Activated CD4-positive, alpha-beta T cell treated with anti-CD3 and anti-CD28 coated beads for 1 hour (primary cell): Measurements from ENCODE around the gene F13B.
"Not testable (repeated sequence)": the region's sequence is repeated elsewhere in the genome, so short reads cannot be mapped to it uniquely, and the experiment has no call there.

Source experiments
- DNase-seq: peaks from one replicate; pipeline ENCODE4 v3.0.0-alpha.2; 2020

F13B gene, protein sequence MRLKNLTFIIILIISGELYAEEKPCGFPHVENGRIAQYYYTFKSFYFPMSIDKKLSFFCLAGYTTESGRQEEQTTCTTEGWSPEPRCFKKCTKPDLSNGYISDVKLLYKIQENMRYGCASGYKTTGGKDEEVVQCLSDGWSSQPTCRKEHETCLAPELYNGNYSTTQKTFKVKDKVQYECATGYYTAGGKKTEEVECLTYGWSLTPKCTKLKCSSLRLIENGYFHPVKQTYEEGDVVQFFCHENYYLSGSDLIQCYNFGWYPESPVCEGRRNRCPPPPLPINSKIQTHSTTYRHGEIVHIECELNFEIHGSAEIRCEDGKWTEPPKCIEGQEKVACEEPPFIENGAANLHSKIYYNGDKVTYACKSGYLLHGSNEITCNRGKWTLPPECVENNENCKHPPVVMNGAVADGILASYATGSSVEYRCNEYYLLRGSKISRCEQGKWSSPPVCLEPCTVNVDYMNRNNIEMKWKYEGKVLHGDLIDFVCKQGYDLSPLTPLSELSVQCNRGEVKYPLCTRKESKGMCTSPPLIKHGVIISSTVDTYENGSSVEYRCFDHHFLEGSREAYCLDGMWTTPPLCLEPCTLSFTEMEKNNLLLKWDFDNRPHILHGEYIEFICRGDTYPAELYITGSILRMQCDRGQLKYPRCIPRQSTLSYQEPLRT

DNA sequence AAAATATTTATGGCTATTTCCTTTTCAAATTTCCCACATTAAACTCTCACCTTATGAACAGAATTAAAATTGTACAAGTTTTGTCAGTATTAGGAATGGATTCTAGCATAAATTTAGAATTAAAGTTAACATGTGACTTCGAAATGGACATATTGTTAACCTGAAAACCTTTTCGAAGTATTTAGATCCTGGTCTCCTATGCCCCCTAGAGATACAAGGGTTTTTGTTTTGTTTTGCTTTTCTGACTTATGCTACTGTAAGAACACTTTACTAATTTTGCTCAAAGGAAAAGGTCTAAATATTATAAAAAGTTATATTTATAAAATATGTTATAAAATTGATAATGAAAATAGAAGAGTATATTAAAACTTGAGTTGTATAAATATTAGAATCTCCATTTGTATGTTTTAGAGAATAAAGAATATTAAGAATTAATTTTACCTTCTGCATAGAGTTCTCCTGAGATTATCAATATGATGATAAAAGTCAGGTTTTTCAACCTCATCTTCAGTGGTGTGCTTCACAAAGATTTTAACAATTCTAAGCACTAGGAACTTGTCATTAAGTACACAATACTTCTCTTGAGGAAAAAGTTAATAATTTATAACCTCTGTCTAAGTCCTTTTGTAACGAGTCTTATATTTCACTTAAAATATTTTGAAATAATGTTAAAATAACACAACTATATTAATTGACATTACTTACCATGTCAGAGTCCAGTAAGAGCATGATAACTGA, at the start of gene F13B:
Gene F13B, minus strand, starts transcription at position 542 of the 738 bp plus-strand sequence. Its CDS starts 37 bp downstream, at position 505.
- no peak for DNase-seq

DNA sequence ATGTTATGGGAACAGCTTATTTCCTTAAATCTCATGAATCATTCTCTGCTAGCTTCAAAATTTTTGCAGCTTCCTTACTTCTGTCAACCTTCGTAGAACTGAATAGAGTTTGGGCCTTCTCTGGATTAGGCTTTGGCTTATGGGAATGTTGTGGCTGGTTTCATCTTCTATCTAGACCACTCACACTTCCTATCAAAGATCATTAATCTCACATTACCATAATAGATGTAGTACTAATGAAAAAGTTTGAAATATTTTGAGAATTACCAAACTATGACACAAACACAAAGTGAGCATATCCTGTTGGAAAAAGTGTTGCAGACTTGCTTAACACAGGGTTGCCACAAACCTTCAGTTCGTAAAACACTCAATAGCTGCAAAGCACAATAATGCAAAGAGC, 49.1 kb upstream of the F13B start:
- no peak for DNase-seq

DNA sequence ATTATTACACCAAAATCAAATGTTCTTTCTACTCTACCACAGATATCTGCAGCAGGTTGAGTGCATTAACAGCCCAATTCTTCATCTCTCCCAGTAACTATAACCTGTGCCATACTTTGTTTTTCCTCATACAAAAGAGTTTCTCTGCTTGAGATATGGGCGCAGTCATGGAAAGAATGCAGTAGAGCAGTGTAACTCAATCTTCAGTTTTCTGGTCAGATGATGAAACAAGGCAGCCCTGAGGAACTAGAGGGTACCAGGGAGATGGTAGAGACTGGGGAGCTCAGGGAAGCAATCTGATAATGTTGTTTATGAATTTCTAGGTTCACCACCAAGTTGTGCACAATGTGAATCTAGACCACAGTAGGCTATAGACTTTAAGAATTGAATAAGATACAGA, 39.8 kb upstream of the F13B start:
- no peak for DNase-seq

DNA sequence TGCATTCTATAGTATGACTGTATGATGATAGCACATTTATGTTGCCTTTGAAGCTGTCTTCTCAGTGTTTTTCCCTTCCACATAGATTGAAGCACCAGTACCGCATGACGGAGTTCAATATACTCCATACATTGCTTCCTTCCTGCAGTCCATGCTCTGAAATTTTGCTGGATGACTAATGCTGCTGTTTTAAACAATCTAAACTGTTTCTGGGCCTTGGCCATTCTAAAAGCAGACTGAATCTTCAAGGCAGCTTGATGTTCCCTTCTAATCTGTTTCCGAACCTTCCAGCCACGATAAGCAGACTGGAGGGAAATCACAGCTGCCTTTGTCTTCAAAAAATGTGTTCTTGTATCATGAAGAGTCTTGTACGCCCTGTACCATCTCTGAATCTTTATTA, 36.2 kb upstream of the F13B start:
- DNase-seq, result no peak

DNA sequence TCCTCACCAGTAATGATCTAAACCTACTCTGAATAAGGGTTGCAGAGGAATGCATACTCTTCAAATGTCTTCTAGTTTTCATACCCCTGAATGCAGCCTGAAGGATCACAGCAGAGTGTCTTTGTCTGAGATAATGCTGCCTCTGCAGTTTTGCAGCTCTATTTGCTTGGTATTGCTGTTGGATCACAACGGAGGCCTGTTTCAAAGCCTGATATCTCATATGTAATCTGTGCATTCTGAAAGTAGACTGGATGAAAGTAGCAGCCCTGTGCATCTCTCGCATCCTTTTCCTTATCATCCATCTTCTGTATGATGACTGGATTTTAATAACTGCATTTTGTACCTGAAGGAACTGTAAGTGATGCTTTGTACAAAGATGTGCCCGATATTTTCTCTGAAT, 34.9 kb upstream of the F13B start:
- no peak for DNase-seq

DNA sequence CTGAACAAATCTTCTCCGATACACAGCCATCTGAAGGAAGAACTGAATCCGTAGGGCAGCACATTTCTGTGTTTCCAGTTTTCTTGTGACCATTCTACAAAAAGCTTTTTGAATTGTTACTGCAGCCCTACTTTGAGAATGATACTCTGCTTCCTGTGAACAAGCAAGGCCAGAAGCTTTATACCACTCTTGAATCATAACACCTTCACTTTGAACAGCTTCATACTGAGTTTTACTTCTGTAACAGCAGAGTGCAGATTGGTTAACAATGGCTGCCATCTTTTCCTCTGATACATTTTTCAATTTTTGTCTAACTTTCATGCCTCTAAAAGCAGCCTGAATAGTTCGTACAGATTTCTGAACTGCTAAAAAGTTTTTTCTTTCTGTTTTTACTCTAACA, 33.6 kb upstream of the F13B start:
- no peak for DNase-seq

DNA sequence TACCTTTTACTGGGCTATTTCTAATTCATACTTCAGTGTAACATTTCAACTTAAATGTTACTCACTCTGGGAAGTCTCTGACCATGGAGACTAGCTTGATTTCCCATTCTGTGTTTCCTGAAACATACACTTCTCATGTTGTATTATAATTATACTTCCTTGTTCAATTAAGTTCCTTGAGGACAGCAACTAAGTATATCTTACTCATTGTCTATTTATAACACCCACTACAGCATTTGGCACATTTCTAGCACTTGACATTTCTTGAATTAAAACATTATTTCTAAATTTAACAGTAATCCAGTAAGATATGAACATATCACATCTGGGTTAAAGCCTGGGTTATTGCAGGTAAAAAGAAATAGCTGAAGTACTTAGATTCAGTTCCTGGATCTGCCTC, 32.4 kb upstream of the F13B start:
- no peak for DNase-seq

DNA sequence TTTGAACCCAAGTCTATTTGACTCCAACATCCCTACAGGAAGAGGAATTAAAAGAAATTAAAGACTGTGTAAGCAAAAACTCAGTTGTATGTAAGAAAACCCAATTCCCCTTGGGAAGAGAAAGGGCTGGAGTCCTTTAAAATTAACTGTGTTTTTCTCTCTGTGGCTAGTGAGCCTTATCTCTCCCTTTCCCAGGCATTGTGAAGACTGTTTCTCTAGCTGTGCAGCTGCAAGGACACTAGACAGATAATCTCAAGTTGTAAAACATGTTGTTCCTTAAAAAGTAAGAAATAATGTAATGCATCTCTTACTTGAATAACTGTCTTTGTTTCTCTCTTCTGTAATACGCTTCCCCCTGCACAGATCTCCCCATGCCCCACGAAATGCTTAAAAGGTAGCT, 29.9 kb upstream of the F13B start:
- not testable (repeated sequence) for DNase-seq

DNA sequence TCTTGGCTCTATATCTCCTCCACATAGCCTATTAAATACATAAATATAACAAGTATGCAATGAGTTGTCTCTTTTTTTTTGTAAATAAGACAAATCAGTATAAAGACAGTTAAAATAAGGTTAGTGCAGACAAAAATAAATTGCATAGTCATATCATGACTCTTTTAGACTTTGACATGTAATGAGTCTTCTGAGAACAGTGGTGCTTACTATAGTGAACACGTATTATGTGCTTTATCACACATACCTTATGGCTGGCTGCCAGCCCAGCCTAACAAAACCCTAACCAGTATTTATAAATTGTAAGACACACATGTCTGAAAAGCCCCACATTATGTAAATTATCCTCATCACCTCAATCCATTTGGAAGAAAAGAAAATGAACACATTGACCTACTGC, 29.1 kb upstream of the F13B start:
- no peak for DNase-seq

DNA sequence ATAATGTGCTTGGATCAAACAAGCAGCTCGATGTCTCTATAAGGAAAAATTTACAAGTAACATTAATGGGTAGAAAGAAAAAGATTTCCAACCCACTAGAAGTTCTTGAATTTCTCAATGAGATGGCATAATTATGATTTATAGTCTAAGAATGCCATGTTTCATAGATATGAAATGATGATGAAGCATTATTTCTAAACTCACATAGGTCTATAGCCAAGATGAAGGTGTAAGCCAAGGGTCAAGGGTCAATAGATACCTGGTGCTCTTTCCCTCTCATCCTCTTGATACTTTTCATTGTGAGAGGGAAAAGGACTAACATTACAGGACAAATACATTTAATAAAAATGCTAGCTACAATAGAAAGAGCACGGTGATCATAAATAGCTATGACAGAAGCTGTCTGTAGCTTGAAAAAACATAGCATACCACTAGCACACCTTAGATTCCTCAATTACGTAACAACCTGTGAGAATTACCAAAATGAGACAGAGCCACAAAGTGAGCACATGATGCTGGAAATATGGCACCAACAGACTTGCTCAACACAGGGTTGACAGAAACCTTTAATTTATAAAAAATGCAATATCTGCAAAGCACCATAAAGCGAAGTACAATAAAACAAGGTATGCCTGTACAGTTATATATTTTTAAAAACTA, 26.3 kb upstream of the F13B start:
- DNase-seq, result no peak

DNA sequence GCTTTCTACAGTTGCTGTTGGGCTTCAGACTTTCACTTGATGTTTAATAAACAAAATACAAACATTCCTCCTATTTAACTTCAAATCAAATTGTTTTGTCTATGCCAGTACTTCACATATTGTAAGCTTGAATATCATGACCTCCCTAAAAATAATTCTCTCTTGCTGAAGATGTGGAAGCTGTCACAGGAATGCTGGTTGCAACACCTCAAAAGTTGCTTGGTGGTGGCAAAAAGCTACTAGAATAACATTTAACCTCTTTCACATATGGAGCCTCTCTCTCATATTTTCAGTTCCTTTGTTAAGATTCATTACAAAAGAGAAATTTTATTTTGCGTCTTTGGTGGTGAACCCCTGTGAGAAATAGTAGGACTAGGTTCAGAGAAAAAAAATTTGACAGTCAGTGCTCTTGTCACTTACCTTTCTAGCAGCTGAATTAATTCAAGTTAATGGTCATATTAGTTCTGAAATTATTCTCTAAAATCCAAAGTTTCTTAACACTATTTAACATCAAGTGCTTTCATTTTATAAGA, 25.5 kb upstream of the F13B start:
- DNase-seq, result no peak

DNA sequence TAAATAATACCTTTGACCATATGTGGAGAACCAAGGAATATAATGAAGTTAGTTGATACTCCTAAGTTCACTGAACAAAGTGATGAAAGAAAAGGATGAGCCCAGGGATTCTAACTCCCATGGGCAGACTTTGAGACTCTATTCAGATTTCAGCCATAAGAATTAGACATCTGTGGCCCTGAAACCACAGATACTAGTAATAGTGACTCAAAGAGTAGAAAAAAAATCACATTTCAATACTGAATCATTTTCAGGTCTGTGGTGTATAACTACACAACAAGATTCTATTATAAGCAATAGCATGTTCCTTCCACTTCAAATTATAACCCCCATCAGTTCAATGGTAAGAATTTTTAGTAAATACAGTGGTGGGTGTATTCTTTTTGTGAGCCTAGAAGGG, 16.4 kb upstream of the F13B start:
- DNase-seq, result no peak

DNA sequence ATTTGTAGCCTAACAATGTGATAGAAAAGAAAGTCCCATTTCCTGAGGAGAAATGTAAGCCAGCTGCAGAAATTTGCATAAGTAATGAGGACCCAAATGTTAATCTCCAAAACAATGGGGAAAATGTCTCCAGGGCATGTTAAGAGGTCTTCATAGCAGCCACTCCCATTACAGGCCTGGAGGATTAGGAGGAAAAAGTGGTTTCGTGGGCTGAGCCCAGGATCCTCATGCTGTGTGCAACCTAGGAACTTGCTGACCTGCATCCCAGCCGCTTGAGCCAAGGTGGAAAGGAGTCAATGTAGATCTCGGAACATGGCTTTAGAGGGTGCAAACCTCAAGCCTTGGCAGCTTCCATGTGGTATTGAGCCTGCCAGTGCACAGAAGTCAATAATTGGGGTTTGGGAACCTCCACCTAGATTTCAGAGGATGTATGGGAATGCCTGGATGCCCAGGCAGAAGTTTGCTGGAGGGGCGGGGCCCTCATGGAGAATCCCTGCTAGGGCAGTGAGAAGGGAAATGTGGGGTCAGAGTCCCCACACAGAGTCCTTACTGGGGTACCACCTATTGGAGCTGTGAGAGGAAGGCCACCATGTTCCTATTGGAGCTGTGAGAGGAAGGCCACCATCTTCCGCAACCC, 14.2 kb upstream of the F13B start:
- DNase-seq, result no peak

DNA sequence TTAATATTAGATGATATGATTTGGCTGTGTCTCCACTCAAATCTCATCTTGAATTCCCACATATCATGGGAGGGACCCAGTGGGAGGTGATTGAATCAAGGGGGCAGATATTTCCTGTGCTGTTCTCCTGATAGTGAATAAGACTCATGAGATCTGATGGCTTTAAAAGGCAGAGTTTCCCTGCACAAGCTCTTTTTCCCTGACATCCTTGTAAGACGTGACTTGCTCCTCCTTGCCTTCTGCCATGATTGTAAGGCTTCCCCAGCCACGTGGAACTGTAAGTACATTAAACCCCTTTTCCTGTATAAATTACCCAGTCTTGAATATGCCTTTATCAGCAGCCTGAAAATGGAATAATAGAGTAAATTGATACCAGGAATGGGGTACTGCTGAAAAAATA, 13.3 kb upstream of the F13B start:
- DNase-seq, result no peak

DNA sequence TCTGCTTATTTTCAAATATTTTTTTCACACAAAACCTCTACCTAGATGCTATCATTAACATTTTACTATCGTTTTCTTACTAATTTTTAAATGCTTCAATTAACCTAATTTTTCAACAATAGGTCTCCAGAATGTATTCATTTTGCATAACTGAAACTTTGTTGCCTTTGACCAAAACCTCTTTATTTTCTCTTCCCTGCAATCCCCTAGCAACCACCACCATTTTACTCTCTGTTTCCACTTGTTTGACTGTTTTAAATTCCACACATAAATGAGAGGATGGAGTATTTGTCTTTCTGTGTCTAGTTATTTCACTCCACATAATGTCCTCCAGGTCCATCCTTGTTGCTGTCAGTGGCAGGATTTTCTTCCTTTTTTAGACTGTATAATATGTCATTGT, 9.5 kb upstream of the F13B start:
- no peak for DNase-seq

DNA sequence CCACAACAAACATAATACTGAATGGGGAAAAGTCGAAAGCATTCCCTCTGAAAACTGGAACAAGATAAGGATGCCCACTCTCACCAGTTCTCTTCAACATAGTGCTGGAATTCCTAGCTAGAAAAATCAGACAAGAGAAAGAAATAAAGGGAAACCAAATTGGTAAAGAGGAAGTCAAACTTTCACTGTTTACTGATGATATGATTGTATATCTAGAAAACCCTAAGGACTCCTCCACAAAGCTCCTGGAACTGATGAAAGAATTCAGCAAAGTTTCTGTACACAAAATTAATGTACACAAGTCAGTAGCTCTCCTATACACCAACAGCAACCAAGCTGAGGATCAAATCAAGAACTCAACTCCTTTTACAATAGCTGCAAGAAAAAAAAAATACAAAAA, 6.9 kb upstream of the F13B start:
- no peak for DNase-seq

DNA sequence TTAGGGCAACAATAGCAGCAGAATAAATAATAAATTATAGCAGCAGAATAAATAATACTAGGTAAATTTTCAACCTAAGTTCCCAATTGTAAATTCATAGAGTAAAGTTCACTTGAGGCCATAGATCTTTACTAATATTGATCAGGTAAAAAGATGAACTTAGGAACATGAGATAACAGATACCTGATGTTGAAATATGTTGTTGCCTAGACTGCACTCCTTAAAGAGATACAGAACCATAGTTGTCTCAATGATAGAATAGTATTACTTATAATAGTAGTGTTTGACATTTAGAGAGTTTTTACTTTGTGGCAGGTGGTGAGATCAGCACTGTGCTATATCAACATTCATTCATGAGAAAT, 378 bp upstream of the F13B start:
- DNase-seq, result no peak

DNA sequence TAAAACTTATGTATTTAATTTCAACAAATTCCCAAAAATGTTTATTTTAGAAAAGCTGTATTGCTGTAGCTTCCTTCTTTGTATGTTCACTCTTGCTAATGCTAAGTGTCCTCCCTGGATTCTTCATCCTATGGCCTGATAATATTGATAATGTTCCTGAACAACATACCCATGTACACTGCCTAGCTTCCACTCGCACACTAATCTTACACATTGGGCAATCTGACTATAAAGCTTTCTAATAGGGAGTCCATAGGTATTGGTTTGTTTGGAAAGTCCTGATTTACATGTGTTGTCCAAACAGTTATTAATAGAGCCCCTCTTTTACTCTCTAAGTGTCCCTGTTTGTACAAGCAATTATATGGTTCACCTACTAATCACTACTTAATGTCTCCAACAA, 783 bp downstream of the F13B start:
- no peak for DNase-seq

DNA sequence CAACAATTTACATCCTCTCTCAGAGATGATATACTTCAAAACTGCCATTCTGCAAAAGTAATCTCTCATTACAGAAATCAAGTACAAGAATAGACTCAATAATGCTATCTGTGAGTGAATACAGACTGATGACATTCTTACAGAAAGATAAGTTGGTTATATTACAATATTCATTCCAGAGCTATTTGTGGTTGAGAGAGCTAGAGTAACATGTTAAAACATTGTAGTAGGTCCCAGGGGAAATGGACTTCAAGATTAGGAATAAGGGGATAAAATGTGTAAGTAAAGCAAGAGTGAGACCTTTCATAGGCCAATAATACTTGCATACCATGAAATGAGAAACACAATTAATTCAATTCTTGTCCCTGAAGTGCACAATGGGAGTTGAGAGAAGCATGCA, 1.5 kb downstream of the F13B start:
- DNase-seq, result no peak

DNA sequence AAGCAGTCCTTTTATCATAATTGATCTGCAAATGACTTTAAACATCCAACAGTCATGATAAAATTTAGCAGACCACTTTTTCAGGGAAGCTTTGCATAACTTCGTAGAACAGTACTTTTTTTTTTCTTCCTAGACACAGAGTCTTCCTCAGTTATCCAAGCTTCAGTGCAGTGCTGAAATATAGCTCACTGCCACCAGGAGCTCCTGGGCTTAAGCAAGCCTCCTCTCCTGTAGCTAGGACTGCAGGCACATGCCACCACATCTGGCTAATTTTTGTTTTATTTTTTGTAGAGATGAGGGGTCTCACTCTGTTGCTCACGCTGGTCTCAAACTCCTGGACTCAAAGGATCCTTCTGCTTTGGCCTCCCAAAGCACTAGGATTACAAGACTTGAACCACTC, 3.8 kb downstream of the F13B start:
- DNase-seq, result no peak

DNA sequence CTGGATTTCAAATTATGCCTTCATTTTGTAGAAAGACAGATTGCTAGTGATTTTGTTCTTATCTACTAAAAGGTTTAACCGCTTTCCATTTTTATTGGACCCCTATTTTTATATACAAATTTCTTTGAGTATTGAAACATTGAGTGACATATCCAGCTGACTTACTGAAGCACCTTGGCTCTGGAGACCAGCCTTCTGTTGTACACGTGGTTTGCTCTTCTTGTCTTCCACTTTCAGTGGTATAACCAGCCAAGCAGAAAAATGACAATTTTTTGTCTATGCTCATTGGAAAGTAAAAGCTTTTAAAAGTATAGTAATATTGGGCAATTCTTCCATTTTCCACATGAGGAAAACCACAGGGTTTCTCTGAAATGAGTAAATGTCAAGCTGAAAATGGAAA, 4.4 kb downstream of the F13B start:
- no peak for DNase-seq

DNA sequence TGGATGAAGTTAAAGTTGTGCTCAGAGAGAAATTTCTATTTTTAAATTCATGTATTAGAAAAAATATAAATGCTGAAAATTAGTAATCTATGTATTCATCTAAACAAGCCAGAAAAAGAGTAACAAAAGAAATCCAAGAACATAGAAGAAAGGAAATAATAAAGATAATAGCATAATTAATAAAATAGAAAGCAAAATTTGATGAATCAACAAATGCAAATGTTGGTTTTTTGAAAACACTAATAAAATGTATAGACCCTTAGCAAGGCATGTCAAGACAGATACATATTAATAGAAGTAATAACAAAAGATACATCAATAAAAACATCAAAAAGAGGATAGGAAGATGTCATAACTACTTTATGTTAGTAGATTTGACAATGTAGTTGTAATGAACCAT, 18.0 kb downstream of the F13B start:
- no peak for DNase-seq
